ENCODE results near the gene CORO2B. TPM values are rescaled to one million over a fixed set of nuclear protein-coding genes. Genes with fewer than 3 reads are reported as not detected.

CORO2B gene
- total and polyA plus RNA-seq, 2 experiments from 2014 or later = 1.6 to 4.6 TPM

DNA sequence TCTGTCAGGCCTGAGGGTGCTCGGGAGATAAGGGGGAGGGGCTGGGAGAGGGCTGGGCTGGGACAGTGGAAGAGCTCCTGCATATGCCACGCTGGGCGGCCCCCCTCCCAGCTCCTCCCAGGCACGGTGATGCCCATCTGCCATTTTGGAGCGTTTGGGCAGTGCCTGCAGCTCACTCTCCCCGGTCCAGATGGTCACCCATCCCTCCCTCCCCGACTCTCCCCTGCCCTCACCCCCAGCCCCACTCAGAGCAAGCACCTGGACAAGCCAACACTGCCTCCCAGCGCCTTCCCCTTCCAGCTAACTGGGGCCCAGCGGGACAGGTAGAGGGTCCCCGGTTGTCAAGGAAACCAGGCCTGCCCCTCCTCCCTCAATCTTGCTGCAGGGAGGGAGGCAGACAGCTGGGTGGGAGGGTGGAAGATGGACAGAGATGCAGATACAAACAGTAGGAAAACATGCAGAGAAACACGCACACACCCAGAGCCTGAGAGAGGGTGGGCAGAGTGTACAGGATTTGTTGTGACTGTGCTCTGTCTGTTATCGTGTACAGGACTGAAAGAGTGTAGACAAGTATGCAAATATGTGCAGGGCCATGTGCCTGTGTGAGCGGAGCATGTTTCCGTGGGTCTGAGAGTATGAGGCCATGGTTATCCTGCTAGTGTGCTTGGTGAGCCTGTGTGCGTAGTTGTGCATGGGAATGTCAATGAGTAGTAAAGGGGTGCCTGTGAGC is 17.5 kb upstream of the CORO2B start:
- H3F3A ChIP-seq (replicated peaks; ENCODE audit: low read depth) = peaks cover 18% of the 10 kb centered on the region; the same call in 1 of the 2 replicates
- Mint-ChIP-seq H3K4me1 (peaks cover 35% of the 10 kb centered on the region), H3K27me3 (ENCODE audit: insufficient read depth, low read depth, poor library complexity) (peaks cover 15% of the 10 kb centered on the region), H3K27ac (no peak overlapping the region), H3K9me3 (peaks cover 3% of the 10 kb centered on the region; the same call in 1 of the 3 replicates), H3K4me3 (no peak overlapping the region), H3K36me3 (ENCODE audit: low read depth) (0 out of 3 replicates have a peak, but pooled peaks cover 4% of the 10 kb centered on the region)
- TF ChIP-seq ETS1 (IDR thresholded peaks at IDR 0.05) (no peak), EZH2phosphoT487 (IDR thresholded peaks at IDR 0.05; ENCODE audit: unreplicated experiment) (no peak), STAT1 (IDR thresholded peaks at IDR 0.05; ENCODE audit: unreplicated experiment) (no peak), NANOG (IDR thresholded peaks at IDR 0.05; ENCODE audit: borderline replicate concordance) (no peak), ZNF462 (CRISPR knock-in tag; IDR thresholded peaks at IDR 0.05) (no peak), POLR2AphosphoS5 (IDR thresholded peaks at IDR 0.05; ENCODE audit: low read depth) (no peak), JUNB (IDR thresholded peaks at IDR 0.05; ENCODE audit: unreplicated experiment) (no peak), ZNF331 (CRISPR knock-in tag; IDR thresholded peaks at IDR 0.05; ENCODE audit: low read depth) (no peak), EZH2 (IDR thresholded peaks at IDR 0.05; ENCODE audit: low read depth, unreplicated experiment) (no peak), CREB1 (CRISPR knock-in tag; IDR thresholded peaks at IDR 0.05; ENCODE audit: low read depth) (no peak), REST (IDR thresholded peaks at IDR 0.05; ENCODE audit: unreplicated experiment) (no peak), ZNF114 (CRISPR knock-in tag; IDR thresholded peaks at IDR 0.05) (no peak)
- TF ChIP-seq, protein P1, sequence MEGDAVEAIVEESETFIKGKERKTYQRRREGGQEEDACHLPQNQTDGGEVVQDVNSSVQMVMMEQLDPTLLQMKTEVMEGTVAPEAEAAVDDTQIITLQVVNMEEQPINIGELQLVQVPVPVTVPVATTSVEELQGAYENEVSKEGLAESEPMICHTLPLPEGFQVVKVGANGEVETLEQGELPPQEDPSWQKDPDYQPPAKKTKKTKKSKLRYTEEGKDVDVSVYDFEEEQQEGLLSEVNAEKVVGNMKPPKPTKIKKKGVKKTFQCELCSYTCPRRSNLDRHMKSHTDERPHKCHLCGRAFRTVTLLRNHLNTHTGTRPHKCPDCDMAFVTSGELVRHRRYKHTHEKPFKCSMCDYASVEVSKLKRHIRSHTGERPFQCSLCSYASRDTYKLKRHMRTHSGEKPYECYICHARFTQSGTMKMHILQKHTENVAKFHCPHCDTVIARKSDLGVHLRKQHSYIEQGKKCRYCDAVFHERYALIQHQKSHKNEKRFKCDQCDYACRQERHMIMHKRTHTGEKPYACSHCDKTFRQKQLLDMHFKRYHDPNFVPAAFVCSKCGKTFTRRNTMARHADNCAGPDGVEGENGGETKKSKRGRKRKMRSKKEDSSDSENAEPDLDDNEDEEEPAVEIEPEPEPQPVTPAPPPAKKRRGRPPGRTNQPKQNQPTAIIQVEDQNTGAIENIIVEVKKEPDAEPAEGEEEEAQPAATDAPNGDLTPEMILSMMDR (conservative IDR thresholded peaks at IDR 0.05; ENCODE audit: low read depth in 2 of 2) = no peak
- peaks cover 13% of the 10 kb centered on the region; the same call in 1 of the 2 replicates for H3K27me3 ChIP-seq (ENCODE audit: insufficient read depth)
- no peaks in the 10 kb centered on the region for H3K79me2 ChIP-seq (replicated peaks; ENCODE audit: insufficient read depth)
- no peaks in the 10 kb centered on the region for H4K20me1 ChIP-seq (replicated peaks; ENCODE audit: insufficient read depth)
- no peaks in the 10 kb centered on the region for H3K9me2 ChIP-seq (ENCODE audit: insufficient read depth)
- H3K4me2 ChIP-seq = peak overlapping the region; percentile 100; the same call in 1 of the 2 replicates
- no peak overlapping the region for H3K27ac ChIP-seq (ENCODE audit: low read depth)
- no peak overlapping the region for H2AFZ ChIP-seq
- no peak overlapping the region for H3K4me3 ChIP-seq
- ATAC-seq (no peak), DNase-seq (ENCODE audit: low spot score) (no peak)
- peaks cover 20% of the 10 kb centered on the region for H3K4me1 ChIP-seq (ENCODE audit: insufficient read depth)
- H3K36me3 ChIP-seq (ENCODE audit: insufficient read depth) = no peaks in the 10 kb centered on the region

Data from GM23338 (cell line).